HepG2 (cell line): Measurements from ENCODE around the gene CCDC87. TPM values are rescaled to one million over a fixed set of nuclear protein-coding genes. Genes with fewer than 3 reads are reported as not detected.

ENCODE experiments used
- CEBPB ChIP-seq: IDR thresholded peaks from 2 replicates; pipeline ENCODE4 v1.6.1; 2011; ENCODE audit warnings: low read depth, low read length, improper control_type of control experiment, borderline replicate concordance
- FOXO1 ChIP-seq: sonication (generic); formaldehyde crosslinking; IDR thresholded peaks from 2 replicates; pipeline ENCODE4 v1.4.0; 2020; ENCODE audit warnings: missing genetic modification reagents
- KAT7 ChIP-seq: IDR thresholded peaks from 2 replicates; pipeline ENCODE4 v1.6.1; 2018; ENCODE audit warnings: borderline replicate concordance, missing compliant biosample characterization
- MAFK ChIP-seq, 2 experiments: IDR thresholded peaks in 1 of 2; conservative IDR thresholded peaks in 1 of 2; 2 replicates each; pipeline ENCODE4 v1.6.1; 2011; ENCODE audit warnings: improper control_type of control experiment in 2 of 2, low read length in 2 of 2
- NAIF1 ChIP-seq: sonication (generic); formaldehyde crosslinking; IDR thresholded peaks from 2 replicates; pipeline ENCODE4 v1.5.0; 2020; ENCODE audit warnings: mild to moderate bottlenecking, missing genetic modification reagents, borderline replicate concordance
- PHB2 ChIP-seq: fragments of 450-650 bp; IDR thresholded peaks from 2 replicates; pipeline ENCODE4 v1.6.1; 2018; ENCODE audit not compliant: partially characterized antibody
- XRCC5 ChIP-seq: fragments of 200-400 bp; formaldehyde crosslinking; optimal IDR thresholded peaks from 2 replicates; pipeline ENCODE3; 2017; ENCODE audit warnings: mild to moderate bottlenecking, low read length
- ZNF317 ChIP-seq: sonication (generic); formaldehyde crosslinking; IDR thresholded peaks from 2 replicates; pipeline ENCODE4 v1.5.0; 2020; ENCODE audit warnings: mild to moderate bottlenecking, missing genetic modification reagents
- ZNF468 ChIP-seq: sonication (generic); formaldehyde crosslinking; IDR thresholded peaks from 2 replicates; pipeline ENCODE4 v1.8.0; 2022; ENCODE audit warnings: mild to moderate bottlenecking, moderate library complexity, missing genetic modification reagents
- ZNF549 ChIP-seq: sonication (generic); formaldehyde crosslinking; IDR thresholded peaks from 2 replicates; pipeline ENCODE4 v1.5.0; 2020; ENCODE audit warnings: missing genetic modification reagents
- ZNF558 ChIP-seq: sonication (generic); formaldehyde crosslinking; IDR thresholded peaks from 2 replicates; pipeline ENCODE4 v1.9.0; 2022; ENCODE audit warnings: mild to moderate bottlenecking, missing genetic modification reagents, borderline replicate concordance
- polyA plus RNA-seq, 8 experiments: library from polyadenylated mRNA; depleted of rRNA in 3 of 8; stranded (reverse) in 7 of 8; unstranded in 1 of 8; fragments of >200 nt; fragmentation: Illumina TruSeq in 4 of 8; extraction: Trizol in 4 of 8; gene quantifications; 2 replicates each; pipeline versions ENCODE4 v1.2.1 to v1.2.3, GENCODE V29; 2011 to 2016; ENCODE audit warnings: low read depth in 4 of 8, missing spikeins in 1 of 8, mixed read lengths in 1 of 8; ENCODE audit not compliant: insufficient read depth in 1 of 8
- total RNA-seq, 5 experiments: library from RNA; depleted of rRNA; stranded (reverse); fragments of >200 nt; fragmentation: Illumina TruSeq; extraction: Trizol; gene quantifications; 2 replicates each; pipeline ENCODE4 v1.2.3, GENCODE V29; 2016; ENCODE audit warnings: low read depth in 1 of 5
- TF ChIP-seq, protein P1 (sequence below): sonication (generic); formaldehyde crosslinking; IDR thresholded peaks from 2 replicates; pipeline ENCODE4 v1.5.1; 2020; ENCODE audit warnings: missing genetic modification reagents, mild to moderate bottlenecking, borderline replicate concordance
- TF ChIP-seq, protein P2 (sequence below): sonication (generic); formaldehyde crosslinking; IDR thresholded peaks from 2 replicates; pipeline ENCODE4 v1.5.1; 2020; ENCODE audit warnings: missing genetic modification reagents, mild to moderate bottlenecking, borderline replicate concordance
- TF ChIP-seq, protein P3 (sequence below): sonication (generic); formaldehyde crosslinking; IDR thresholded peaks from 2 replicates; pipeline ENCODE4 v1.4.0; 2020; ENCODE audit warnings: low read depth, mild to moderate bottlenecking, missing genetic modification reagents
- TF ChIP-seq, protein P4 (sequence below): IDR thresholded peaks from 2 replicates; pipeline ENCODE4 v1.6.1; 2016
- TF ChIP-seq, protein P5 (sequence below): sonication (generic); formaldehyde crosslinking; IDR thresholded peaks from 2 replicates; pipeline ENCODE4 v1.4.0; 2020; ENCODE audit warnings: missing genetic modification reagents
- TF ChIP-seq, protein P6 (sequence below): sonication (generic); formaldehyde crosslinking; IDR thresholded peaks from 2 replicates; pipeline ENCODE4 v1.4.0; 2020; ENCODE audit warnings: mild to moderate bottlenecking, missing genetic modification reagents
- TF ChIP-seq, protein P7 (sequence below): sonication (generic); formaldehyde crosslinking; IDR thresholded peaks from 2 replicates; pipeline ENCODE4 v1.8.0; 2022; ENCODE audit warnings: mild to moderate bottlenecking, missing genetic modification reagents; ENCODE audit not compliant: insufficient replicate concordance

Gene CCDC87
- total and polyA plus RNA-seq, 2 of the 13 experiments (the other 11 are each of a cell fraction or from before 2014, with no cell fraction given), result 0.05 to 0.42 TPM

DNA sequence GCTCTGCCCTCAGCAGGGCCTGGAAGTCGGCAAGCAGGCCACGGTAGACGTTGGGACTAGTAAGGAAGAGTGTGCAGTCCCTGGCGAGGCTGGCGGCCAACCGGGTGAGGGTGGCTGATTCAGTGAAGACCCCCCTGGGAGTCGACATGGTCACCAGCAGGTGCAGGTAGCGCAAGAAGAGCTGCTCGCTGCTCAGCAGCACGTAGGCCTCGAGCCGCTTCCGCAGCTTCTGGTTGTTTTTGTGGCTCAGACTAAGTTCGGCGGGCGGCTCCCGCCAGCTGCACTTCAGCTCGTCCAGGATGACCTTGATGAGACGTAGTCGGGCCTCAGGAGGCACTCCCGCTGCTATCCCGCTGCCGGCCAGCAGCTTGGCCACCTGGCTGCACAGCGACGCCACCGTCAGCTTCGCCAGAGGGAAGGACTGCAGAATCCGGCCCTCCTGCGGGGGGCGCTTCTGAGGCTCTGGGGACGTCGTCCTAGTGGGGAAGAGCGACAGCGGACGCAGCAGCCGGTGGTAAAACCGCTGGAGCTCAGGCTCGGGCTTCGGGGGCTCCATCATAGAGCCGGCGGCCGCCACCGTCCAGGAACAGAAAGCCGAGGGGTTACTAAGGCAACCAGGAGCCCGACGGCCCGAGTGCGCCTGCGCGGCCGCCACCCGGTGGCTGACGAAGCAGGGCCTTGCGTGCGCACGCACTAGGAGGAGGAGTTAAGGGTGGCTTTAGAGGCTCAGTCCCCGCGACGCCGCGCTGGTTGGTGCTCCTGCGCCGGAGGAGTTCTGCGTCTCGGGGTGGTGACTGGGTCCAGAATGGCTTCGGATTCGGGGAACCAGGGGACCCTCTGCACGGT, at the start of gene CCDC87, which contains the start of gene CCS (continued):
- TF ChIP-seq, protein P1, sequence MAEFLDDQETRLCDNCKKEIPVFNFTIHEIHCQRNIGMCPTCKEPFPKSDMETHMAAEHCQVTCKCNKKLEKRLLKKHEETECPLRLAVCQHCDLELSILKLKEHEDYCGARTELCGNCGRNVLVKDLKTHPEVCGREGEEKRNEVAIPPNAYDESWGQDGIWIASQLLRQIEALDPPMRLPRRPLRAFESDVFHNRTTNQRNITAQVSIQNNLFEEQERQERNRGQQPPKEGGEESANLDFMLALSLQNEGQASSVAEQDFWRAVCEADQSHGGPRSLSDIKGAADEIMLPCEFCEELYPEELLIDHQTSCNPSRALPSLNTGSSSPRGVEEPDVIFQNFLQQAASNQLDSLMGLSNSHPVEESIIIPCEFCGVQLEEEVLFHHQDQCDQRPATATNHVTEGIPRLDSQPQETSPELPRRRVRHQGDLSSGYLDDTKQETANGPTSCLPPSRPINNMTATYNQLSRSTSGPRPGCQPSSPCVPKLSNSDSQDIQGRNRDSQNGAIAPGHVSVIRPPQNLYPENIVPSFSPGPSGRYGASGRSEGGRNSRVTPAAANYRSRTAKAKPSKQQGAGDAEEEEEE (CRISPR knock-in tag), result no peak
- TF ChIP-seq MAFK (conservative IDR thresholded peaks at IDR 0.05 in 1 of 2, IDR thresholded peaks at IDR 0.05 in 1 of 2; ENCODE audit: low read length in 2 of 2) (no peak), ZNF468 (CRISPR knock-in tag) (0 out of 2 replicates have a peak, but pooled peaks have one; percentile 43), ZNF317 (peak; percentile 93), FOXO1 (CRISPR knock-in tag) (peak; percentile 53), ZNF549 (CRISPR knock-in tag) (no peak), PHB2 (no peak), NAIF1 (CRISPR knock-in tag) (peak; percentile 80; the same call in 1 of the 2 replicates), KAT7 (CRISPR knock-in tag) (0 out of 2 replicates have a peak, but pooled peaks have one; percentile 69), CEBPB (no peak), XRCC5 (peak; percentile 84), ZNF558 (peak; percentile 60; the same call in 1 of the 2 replicates)
- TF ChIP-seq, protein P2, sequence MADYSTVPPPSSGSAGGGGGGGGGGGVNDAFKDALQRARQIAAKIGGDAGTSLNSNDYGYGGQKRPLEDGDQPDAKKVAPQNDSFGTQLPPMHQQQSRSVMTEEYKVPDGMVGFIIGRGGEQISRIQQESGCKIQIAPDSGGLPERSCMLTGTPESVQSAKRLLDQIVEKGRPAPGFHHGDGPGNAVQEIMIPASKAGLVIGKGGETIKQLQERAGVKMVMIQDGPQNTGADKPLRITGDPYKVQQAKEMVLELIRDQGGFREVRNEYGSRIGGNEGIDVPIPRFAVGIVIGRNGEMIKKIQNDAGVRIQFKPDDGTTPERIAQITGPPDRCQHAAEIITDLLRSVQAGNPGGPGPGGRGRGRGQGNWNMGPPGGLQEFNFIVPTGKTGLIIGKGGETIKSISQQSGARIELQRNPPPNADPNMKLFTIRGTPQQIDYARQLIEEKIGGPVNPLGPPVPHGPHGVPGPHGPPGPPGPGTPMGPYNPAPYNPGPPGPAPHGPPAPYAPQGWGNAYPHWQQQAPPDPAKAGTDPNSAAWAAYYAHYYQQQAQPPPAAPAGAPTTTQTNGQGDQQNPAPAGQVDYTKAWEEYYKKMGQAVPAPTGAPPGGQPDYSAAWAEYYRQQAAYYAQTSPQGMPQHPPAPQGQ (CRISPR knock-in tag), result no peak
- TF ChIP-seq, protein P3, sequence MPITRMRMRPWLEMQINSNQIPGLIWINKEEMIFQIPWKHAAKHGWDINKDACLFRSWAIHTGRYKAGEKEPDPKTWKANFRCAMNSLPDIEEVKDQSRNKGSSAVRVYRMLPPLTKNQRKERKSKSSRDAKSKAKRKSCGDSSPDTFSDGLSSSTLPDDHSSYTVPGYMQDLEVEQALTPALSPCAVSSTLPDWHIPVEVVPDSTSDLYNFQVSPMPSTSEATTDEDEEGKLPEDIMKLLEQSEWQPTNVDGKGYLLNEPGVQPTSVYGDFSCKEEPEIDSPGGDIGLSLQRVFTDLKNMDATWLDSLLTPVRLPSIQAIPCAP (CRISPR knock-in tag), result no peak
- TF ChIP-seq, protein P4, sequence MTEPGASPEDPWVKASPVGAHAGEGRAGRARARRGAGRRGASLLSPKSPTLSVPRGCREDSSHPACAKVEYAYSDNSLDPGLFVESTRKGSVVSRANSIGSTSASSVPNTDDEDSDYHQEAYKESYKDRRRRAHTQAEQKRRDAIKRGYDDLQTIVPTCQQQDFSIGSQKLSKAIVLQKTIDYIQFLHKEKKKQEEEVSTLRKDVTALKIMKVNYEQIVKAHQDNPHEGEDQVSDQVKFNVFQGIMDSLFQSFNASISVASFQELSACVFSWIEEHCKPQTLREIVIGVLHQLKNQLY, result no peak
- TF ChIP-seq, protein P5, sequence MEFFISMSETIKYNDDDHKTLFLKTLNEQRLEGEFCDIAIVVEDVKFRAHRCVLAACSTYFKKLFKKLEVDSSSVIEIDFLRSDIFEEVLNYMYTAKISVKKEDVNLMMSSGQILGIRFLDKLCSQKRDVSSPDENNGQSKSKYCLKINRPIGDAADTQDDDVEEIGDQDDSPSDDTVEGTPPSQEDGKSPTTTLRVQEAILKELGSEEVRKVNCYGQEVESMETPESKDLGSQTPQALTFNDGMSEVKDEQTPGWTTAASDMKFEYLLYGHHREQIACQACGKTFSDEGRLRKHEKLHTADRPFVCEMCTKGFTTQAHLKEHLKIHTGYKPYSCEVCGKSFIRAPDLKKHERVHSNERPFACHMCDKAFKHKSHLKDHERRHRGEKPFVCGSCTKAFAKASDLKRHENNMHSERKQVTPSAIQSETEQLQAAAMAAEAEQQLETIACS (CRISPR knock-in tag), result peak; percentile 64
- TF ChIP-seq, protein P6, sequence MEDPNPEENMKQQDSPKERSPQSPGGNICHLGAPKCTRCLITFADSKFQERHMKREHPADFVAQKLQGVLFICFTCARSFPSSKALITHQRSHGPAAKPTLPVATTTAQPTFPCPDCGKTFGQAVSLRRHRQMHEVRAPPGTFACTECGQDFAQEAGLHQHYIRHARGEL (CRISPR knock-in tag), result no peak
- TF ChIP-seq, protein P7, sequence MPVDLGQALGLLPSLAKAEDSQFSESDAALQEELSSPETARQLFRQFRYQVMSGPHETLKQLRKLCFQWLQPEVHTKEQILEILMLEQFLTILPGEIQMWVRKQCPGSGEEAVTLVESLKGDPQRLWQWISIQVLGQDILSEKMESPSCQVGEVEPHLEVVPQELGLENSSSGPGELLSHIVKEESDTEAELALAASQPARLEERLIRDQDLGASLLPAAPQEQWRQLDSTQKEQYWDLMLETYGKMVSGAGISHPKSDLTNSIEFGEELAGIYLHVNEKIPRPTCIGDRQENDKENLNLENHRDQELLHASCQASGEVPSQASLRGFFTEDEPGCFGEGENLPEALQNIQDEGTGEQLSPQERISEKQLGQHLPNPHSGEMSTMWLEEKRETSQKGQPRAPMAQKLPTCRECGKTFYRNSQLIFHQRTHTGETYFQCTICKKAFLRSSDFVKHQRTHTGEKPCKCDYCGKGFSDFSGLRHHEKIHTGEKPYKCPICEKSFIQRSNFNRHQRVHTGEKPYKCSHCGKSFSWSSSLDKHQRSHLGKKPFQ (CRISPR knock-in tag), result peak; percentile 9
